Activated CD4-positive, alpha-beta T cell treated with anti-CD3 and anti-CD28 coated beads for 1 hour (primary cell): Measurements from ENCODE around the gene AEN.

Source experiments
- DNase-seq: peaks from one replicate; pipeline ENCODE4 v3.0.0-alpha.2; 2020

The AEN gene

DNA sequence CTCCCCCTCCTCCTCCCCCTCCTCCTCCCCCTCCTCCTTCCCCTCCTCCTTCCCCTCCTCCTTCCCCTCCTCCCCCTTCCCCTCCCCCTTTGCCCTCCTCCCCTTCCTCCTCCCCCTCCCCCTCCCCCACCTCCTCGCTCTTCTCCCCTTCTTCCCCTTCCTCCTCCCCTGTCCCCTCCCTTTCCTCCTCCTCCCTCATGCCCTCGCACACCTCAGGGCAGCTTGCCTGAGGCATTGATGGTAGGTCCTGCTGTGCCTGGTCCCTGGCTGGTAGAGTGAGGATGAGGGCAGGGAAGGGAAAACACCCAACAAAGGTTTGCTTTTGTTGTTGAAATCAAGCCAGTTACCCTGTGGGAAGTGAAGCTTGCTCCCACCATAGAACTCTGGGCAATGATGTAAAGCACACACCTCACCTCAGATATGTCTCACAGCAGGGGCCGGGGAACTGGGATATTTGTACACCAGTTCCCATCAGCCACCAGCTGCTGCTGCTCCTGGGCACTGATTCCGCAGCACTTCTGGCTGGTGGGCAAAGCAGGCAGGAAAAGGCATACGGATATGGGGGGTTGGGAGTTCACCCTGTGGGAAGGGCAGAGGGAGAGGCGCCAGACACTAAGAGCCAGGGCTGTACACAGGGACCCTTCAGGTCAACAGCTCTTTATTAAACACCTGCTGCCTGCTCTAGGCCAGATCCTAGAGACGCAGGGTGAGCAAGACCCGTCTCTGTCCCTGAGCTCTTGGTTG, 31.5 kb downstream of the AEN start:
- no peak for DNase-seq

DNA sequence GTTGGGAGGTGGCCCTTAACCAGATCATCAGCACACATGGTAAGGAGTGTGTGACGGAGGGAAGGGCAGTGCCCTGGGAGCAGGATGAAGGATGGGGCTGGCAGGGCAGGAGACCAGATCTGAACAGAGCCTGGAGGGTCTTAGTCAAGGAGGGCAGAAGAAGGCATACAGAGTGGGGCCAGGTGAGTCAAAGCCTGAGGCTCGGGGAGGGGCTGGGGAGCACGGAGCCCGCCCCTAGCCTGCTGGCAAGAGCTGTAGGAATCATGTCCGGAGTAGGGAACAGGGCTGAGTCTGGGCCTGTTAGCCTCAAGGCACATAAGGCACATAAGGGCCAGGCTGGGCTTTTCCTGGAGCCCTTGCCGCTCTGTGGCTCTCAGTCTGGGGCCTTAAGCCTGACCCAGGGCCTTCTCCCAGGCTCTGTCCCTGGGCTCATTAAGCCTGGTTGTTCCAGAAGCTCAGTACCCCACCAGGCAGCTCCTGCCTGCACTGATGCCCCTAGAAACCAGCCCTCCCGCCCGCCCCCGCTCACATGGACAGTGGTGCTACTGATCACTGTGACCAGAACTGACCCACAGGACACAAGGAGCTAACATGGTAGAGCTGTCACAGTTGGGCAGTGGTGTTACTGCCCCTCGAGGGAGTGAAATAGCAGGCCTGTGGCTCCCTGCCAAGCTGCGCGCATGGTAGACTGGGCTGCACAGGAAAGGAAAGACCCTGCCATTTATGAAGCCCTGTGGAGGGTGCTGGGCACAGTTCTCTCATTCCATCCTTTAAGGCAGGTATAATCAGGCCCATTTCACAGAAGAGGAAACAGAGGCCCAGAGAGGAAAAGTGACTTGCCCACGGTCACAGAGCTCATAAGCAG, 32.3 kb downstream of the AEN start:
- DNase-seq = no peak

- DNase-seq = no peak
These were observed 33.4 kb downstream of the AEN start for GRCh38 chr15:88654430-88655102.

GRCh38 chr15:88655103-88655553, 34.0 kb downstream of the AEN start:
- no peak for DNase-seq

DNA sequence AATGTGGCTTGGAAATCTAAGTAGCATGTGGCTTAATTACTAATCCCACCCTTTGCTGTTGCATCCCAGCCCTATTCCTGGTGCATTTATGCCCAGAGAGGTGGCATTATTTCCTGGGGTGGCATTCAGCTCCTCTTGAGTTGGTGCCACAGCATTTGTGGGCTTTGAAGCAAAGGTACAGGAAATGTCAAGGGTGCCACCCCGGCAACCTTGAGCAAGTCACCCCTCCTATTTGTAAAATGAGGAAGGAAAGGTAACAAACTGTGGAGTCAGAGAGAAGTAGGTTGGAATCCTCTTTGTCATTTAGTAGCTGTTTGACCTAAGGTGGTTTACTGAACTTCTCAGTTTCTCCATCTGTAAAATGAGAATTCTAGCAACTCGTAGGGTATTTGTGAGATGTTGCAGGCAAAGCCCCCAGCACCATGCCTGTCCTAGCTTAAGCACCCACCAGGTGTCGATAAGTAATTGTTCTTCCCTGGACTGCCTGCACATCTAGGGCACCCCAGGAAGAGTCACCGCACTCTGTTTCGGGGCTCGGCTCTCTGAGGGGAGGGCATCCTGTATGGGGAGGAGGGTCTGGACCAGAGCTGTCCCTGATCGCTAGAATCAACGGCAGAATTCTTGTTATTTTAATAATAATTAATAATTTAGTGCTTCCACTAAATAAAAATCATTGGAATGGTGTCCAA, 34.8 kb downstream of the AEN start:
- no peak for DNase-seq

GRCh38 chr15:88656760-88657221, 35.7 kb downstream of the AEN start:
- no peak for DNase-seq

DNA sequence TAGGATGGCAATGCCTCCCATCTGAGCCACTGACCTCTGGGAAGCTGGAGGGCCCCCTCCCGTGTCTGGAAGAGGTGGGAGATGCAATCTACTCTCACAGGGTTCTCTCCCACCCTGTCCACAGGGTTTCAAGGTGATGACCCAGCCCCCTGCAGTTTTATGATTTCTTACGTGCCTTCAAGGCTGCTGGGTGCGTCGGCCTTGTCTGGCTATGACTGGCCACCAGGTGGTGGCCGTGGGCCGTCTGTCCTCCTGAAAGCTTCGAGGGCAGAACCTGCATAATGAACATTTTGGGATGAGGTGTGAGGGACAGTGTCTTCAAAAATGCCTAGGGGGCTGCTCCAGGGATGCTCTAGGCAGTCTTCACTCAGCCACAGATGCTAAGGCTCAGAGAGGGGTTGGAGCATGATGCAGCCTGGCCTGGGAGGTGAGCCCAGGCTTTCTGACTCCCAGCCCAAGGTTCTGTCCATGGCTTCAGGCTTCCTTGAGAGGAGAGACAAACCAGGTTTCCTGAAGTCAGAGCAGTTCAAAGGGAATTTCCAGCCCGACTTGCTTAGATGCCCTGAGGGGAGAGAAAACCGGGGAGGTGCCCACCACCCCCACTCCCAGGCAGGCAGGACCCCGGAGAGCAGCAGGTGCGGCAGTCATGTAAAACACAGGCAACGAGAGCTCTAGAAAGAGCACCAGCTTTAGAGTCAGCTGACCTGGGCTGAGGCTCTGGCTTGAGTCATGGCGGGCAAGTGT, 36.4 kb downstream of the AEN start:
- no peak for DNase-seq

DNA sequence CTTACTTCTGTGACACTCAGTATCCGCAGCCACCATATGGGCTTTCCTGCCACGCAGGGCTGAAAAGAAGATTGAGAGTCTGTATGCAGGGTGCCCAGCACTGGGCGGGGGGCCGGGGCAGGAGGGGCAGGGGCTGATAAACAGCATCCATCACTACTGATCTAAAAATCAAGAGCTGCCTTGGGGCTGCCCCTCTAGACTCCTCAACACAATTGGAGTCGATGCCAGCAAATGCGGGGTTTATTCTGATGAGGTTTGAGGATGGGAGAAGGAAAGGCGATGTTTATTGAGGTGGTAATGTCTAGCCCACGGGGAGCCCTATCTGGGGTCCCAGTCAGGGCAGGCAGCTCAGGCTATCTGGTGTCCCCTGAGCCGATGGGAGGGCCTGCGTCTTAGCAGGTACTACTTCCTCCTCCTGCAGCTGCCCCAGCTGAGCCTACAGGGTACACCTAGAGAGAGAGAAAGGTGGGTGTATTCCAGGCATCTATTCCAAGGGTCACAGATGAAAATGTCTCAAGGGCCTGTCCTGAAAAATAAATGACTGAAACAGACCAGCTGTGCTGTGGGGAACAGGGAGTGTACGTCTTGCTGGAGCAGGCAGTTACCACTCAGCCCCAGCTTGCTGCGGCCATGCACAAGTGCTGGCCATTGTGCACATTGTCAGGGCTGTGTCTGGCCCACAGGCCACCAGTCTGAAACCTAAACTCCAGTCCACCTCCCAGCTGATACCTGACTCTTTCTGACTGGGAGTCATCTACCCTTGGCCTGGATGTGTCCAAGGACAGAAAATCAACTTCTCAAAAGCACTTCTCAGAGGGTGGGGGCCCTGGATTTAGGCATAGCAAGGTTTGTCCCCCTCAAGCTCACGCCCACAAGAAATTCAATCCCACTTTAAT, 37.2 kb downstream of the AEN start:
- no peak for DNase-seq

DNA sequence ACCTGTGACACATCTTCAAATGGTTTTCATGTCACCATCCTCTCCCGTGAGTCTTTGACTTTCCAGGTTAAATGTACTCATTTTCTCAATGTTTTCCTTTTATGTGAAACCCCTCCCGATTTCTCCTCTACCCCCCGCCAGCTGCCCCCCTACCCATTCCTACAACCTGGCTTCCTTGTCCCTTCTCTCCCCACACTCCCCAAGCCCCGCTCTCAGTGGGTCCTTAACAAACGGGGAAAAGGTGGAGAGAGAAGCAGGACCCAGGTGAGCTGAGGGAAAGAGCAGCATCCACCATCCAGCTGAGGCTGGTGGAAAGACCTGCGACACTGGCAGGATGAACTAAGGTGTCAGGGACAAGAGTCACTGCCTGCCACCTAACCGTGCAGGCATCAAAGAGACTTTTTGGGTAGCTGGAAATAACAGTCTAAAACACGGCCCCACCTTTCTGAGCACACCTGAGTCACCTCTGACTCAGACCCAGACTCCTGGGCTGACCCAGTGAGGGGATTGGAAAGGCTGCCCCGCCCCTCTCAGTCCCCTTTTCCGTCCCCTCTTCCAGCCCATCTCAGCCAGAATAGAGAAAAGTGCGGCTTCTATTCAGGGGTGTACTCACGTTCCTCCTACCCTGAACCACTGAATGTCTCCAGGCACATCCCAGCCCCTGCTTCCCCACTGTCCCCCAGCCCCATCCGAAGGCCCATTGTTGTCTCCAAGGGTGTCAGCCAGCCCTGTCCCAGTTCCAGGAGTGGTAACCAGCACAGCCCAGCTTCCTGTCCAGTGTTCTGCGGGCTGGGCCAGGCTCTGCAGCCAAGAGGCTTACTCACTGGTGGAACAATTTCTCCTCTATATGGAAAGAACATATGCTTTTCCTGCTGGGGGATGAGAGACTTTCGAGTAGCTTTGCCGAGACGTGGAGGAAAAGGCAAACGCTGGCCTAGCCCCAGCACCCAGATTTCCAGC, 38.1 kb downstream of the AEN start:
- DNase-seq = no peak

DNA sequence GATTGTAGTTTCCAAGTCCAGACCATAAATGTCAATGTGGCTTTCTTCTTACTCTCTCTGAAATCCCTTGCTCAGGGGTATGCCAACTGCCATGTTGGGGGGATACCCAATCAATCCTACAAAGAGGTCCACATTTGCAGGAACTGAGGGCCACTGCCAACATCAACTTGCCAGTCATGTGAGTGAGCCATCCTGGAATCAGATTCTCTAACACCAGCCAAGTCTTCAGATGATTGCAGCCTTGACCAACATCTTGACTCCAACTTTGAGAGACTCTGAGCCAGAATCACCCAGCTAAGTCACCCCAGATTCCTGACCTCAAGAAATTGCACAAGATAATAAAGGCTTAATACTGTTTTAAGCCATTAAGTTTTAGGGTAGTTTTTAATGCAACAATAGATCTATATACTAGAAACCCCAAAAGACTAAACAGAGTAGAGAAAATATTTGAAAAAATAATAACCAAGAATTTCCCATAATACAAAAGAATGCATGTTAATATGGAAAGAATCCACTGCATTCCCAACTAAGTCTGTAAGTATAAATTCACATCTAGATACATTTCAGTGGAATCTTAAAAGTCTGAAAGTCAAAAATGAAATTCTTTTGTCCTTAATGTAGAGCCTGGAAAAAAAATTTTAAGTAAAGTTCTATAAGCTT, 40.0 kb downstream of the AEN start:
- DNase-seq = no peak

DNA sequence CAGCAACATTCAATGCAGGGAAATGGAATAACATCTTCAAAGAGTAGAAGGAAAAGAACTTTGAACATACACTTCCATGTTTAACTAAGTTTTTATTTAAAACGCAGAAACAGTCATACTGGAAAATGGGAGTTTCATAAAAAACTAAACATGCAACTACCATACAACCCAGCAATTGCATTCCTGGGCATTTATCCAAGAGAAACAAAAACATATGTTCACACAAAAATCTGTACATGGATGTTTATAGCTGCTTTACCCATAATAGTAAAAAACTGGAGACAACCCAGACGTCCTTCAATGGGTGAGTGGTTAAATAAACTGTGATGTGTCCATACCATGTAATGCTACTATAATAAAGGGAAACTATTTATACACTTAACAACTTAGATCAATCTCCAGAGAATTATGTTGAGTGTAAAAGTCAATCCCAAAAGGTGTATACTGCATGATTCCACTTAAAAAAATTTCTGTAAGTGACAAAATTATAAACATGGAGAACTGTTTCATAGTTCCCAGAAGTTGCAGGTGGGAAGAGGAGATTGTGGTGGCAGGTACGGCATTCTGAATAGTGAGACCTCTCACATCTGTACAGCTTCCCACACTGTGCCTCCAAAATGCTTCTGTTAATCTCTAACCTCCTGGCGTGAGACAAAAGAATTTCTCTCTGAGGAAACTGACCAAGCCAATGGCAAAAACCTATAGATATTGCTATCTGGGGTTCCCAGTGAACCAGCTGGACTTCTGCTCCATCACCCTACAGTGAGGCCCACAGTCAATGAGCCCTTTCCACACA, 40.8 kb downstream of the AEN start:
- no peak for DNase-seq

DNA sequence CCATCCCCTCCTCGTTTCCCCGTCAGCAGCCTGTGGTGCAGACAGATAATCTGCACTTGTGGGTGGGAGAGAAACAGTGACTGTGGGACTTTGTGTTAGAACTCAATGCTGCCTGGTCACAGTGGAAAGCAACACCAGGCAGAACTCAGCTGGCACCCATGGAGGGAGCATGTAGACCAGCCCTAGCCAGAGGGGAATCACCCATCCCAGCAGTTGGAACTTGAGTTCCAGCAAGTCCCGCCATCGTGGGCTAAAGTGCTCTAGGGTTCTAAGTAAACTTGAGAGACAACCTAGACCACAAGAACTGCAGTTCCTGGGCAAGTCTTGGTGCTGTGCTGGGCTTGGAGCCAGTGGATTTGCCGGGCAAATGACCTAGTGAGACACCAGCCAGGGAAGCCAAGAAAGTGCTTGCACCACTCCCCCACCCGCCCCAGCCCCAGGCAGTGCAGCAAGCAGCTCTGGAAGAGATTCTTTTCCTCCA, 42.0 kb downstream of the AEN start:
- no peak for DNase-seq

DNA sequence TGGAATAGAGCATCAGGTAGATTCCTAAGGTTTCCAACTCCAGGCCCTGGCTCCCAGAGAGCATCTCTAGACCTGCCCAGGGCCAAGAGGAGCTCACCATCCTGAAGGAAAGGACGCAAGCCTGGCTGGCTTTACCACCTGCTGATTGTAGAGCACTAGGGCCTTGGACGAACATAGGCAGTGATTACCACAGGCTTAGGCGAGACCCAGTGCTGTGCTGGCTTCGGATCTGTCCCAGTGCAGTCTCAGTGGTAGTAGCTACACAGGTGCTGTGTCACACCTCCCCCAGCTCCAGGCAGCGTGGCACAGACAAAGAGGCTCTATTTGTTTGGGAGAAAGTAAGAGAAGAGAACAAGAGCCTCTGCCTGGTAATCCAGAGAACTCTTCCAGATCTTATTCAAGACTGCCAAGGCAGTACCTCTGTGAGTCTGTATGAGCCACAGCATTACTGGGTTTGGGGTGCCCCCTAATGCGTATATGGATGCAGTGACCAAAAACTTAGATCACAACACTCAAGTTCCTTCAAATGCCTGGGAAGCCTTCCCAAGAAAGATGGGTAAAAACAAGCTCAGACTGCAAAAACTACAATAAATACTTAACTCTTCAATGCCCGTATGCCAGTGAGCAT, 43.1 kb downstream of the AEN start:
- DNase-seq = no peak

DNA sequence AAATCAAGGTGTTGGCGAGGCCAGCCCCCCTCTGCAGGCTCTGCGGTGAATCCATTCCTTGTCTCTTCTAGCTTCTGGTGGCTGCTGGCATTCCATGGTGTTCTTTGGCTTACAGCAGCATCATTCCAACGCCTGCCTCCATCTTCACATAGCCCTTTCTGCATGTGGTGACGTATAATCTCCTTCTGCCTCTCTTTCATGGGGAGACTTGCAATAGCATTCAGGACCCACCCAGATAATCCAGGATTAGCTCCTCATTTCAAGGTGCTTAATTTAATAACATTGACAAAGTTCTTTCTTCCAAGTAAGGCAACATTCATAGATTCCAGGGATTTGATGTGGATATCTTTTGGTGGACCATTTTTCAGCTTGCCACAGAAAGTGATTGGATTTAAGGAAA, 53.5 kb downstream of the AEN start:
- DNase-seq = no peak

DNA sequence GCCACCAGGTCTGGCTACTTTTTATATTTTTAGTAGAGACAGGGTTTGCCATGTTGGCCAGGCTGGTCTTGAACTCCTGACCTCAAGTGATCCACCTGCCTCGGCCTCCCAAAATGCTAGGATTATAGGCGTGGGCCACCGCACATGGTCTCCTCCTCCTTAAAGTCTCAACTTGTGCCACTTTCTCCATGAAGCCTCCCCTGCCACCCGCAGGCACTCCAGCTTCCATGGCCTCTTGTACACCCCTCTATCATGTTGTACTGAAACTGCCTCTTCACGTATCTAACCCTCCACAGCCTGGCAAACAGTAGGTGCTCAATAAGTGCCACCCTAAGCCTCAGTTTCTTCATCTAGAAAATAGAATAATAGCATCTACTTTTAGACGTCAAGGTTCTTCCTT, 57.6 kb downstream of the AEN start:
- no peak for DNase-seq

- DNase-seq = no peak
These were observed 59.3 kb downstream of the AEN start for GRCh38 chr15:88680241-88681001.

GRCh38 chr15:88681610-88682221, 60.6 kb downstream of the AEN start:
- no peak for DNase-seq
